ENCODE results near the gene CTR9. TPM values are rescaled to one million over a fixed set of nuclear protein-coding genes. Genes with fewer than 3 reads are reported as not detected.

The CTR9 gene
- total and polyA plus RNA-seq, 12 donors, result 13.8 to 58.4 (median 32.4) TPM

- Histone ChIP-seq H3K27ac (no peak overlapping the region), H3K27me3 (no peaks in the 10 kb centered on the region), H3K36me3 (replicated peaks in 1 of 2) (no peaks in the 10 kb centered on the region), H3K4me3 (no peak overlapping the region), H3K9me3 (replicated peaks in 1 of 3) (no peaks in the 10 kb centered on the region), H3K4me1 (replicated peaks in 1 of 2) (no peaks in the 10 kb centered on the region)
- no peak for TF ChIP-seq POLR2A (IDR thresholded peaks at IDR 0.05)
- TF ChIP-seq CTCF (IDR thresholded peaks at IDR 0.05), result no peak
- no peak for DNase-seq
- 81 to 87% (median 85%) methylated on average over 4 of the region's 4 CpGs for WGBS, 4 donors
- intact Hi-C loops (cut with DNase I), result no loop called here
These were observed 34.1 kb downstream of the CTR9 start for GRCh38 chr11:10785146-10785474.

- H3K4me3 ChIP-seq, result no peak overlapping the region
- intact Hi-C loops (cut with DNase I), result no loop called here
- TF ChIP-seq POLR2A (IDR thresholded peaks at IDR 0.05) (no peak), CTCF (IDR thresholded peaks at IDR 0.05) (no peak)
- H3K4me1 ChIP-seq (replicated peaks in 1 of 2), result no peaks in the 10 kb centered on the region
- 89 to 93% (median 91%) methylated on average over 4 to 5 of the region's 5 CpGs for WGBS, 4 donors
- no peak for DNase-seq
- H3K9me3 ChIP-seq (replicated peaks in 1 of 3), result no peaks in the 10 kb centered on the region
- no peak overlapping the region for H3K27ac ChIP-seq
- no peaks in the 10 kb centered on the region for H3K36me3 ChIP-seq (replicated peaks in 1 of 2)
- no peaks in the 10 kb centered on the region for H3K27me3 ChIP-seq
These were observed 35.4 kb downstream of the CTR9 start for GRCh38 chr11:10786451-10786850.

GRCh38 chr11:10792385-10793068 is 41.5 kb downstream of the CTR9 start:
- peaks cover 0 to 18% of the 10 kb centered on the region in 2 donors for H3K36me3 ChIP-seq (replicated peaks in 1 of 2)
- no peaks in the 10 kb centered on the region for H3K9me3 ChIP-seq (replicated peaks in 1 of 3)
- intact Hi-C loops (cut with DNase I), result loop anchor here (5.0 to 10.0 kb wide), 2 partner anchors 230 to 232 kb away; no protein-coding TSS in a partner anchor
- H3K27ac ChIP-seq, result no peak overlapping the region
- H3K27me3 ChIP-seq, result no peaks in the 10 kb centered on the region
- DNase-seq, result peak; percentile 82 to 91 (median 89)
- 10 to 20% (median 14%) methylated on average over 15 to 24 of the region's 24 CpGs for WGBS, 4 donors
- peak; percentile 80 to 93 (median 86) for TF ChIP-seq CTCF (IDR thresholded peaks at IDR 0.05)
- TF ChIP-seq POLR2A (IDR thresholded peaks at IDR 0.05), result no peak
- no peak overlapping the region for H3K4me3 ChIP-seq
- H3K4me1 ChIP-seq (replicated peaks in 1 of 2), result peaks cover 0 to 3% of the 10 kb centered on the region in 2 donors

GRCh38 chr11:10793470-10794255 is 42.6 kb downstream of the CTR9 start:
- no peak for TF ChIP-seq CTCF (IDR thresholded peaks at IDR 0.05)
- TF ChIP-seq POLR2A (IDR thresholded peaks at IDR 0.05), result no peak
- H3K4me1 ChIP-seq (replicated peaks in 1 of 2), result peaks cover 0 to 3% of the 10 kb centered on the region in 2 donors
- no peaks in the 10 kb centered on the region for H3K9me3 ChIP-seq (replicated peaks in 1 of 3)
- no peak for DNase-seq
- H3K27ac ChIP-seq, result no peak overlapping the region
- H3K4me3 ChIP-seq, result no peak overlapping the region
- intact Hi-C loops (cut with DNase I), result loop anchor here (5.0 to 10.0 kb wide), 2 partner anchors 229 to 231 kb away; no protein-coding TSS in a partner anchor
- peaks cover 0 to 29% of the 10 kb centered on the region in 2 donors for H3K36me3 ChIP-seq (replicated peaks in 1 of 2)
- H3K27me3 ChIP-seq, result no peaks in the 10 kb centered on the region
- WGBS, 4 donors, result 70 to 76% (median 72%) methylated on average over 11 of the region's 11 CpGs

All from adrenal gland (tissue), 12 donors.